Activated CD4-positive, alpha-beta T cell treated with anti-CD3 and anti-CD28 coated beads for 24 hours (primary cell): ENCODE measurements around the gene KRTAP19-6.
"Not testable (repeated sequence)": the region's sequence is repeated elsewhere in the genome, so short reads cannot be mapped to it uniquely, and the experiment has no call there.

Source experiments
- DNase-seq, 2 donors: peaks; one replicate each; pipeline ENCODE4 v3.0.0-alpha.2; 2020; ENCODE audit warnings: low read depth in 2 of 2

Gene KRTAP19-6, protein sequence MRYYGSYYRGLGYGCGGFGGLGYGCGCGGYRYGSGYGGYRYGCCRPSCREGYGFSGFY

DNA sequence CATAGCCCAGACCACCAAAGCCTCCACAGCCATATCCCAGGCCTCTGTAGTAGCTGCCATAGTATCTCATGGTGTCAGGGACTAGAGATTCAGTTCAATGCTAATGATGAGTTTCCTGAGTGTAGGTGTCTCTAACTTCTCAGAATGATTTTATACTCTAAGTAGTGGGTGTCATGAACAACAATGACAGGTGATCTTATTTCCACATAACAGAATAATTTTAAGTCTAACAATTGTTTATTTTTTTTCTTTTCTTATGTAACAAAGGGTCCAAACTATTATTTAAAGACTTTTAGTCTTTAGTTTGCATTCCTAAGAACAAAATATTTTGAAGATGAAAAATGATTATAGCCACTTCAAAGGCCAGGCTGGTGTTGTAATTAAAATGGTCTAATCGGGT, at the start of gene KRTAP19-6:
Gene KRTAP19-6 (minus strand): TSS at position 101 of the 400 bp plus-strand sequence. CDS start 31 bp downstream, at position 70.
- DNase-seq = no peak

DNA sequence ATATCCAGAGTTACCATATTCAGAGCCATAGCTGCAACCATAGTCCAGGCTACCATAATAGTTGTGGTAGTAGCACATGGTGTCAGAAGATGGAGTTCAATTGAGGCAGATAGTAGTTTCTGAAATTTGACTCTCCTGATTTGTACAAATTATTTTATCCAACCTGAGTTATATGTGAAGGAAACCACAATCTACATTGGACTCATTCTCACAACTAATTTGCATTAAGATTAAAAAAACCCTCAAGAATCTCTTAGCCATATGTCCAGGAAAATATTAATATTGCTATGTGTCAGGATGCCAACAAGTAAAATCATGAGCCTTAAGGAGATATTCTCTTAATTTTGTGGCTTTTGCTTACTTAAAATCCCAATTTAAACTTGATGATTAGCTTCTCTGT, 48.6 kb upstream of the KRTAP19-6 start, which contains the start of gene KRTAP22-2:
Gene KRTAP22-2 (minus strand): TSS at position 101 of the 400 bp plus-strand sequence.
- DNase-seq = no peak

DNA sequence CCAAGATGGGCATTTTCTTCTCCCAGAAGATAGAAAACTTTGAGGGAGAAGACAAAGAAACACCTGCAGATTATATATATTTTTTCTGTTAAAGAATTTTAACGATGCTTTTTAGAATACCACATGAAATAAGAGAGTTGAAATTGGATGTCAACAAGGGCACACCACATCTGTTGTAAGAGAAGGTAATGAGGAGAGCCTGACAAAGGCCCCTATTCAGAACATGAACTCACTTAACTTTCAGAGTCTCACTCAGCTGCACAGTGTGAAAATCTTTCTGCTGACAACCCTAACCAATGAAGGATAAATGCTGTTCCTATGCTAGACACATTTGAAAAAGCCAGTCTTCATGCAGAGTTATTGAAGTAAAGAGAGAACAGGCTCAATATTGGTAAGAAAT, 41.2 kb upstream of the KRTAP19-6 start:
- no peak for DNase-seq

DNA sequence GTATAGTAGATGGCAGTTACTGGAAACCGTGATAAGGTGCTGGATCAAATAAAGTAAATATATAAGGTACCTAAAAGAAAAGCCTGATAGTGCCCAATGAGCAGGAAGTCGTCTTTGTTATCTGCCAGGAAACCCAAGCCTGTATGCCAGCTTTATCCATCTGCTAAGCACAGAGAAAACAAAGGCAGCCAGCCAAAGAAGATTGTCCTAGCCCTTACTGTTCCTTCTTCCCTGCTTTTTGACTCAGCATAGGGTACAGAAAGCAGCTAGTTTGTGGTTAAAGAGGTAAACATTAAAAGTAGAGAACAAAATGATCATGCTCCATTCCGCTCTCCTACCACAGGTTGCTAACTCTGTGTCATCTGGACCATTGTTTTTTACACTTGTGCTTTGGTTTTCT, 38.5 kb upstream of the KRTAP19-6 start:
- DNase-seq = no peak

DNA sequence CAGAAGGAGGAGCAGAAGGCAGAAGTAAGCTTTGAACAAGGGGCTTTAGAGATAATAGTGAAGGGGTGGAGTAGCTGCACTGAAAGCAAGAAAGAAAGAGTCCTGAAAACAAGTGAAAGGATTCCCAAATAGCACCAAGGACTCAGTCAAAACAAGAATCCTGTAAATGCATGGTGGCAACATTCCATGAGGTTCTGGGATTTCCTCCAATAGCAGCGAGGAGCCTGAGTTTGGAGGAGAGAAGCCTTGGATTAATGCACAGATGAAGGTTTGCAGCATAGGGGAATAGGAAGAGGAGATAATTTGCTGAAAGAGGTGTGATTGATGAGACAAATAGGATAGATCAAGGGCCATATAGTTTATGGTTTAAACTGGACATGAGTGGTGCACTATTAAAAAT, 37.7 kb upstream of the KRTAP19-6 start:
- no peak for DNase-seq

DNA sequence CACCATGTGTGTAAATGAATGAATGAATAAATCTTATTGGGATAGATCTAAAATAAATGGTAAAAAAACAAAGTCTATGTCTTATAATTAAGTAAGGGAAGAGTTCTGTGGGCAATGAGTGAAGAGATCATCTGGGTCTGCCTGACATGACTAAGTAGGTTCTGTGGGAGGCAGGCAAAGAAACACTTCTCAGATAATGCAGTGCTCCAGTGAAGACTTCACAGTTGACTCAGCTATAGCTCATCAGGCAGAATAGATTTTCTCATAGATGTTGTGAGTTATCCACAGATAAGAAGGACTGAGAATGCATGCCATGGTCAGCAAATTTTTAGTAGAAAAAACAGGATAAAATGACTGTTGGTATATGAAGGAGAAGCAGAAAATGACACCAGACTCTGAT, 36.1 kb upstream of the KRTAP19-6 start:
- no peak for DNase-seq

DNA sequence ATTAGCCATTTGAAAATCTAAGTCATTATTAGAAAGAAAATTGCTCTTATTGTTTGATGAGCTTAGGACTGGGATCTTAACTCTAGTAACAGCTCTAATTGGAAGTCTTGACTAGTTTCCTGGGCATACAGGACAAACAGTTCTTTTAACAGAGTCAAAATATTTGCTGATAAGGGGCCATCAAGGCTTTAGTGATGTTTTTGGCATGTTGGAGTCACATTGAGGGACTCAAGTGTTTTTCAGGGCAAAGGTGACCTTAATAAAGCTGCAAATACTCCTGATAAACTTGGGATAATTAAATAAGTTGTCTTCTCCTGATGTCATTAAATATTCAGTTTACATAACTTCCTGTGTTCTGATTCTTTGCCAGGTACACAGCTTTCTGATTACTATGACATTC, 26.0 kb upstream of the KRTAP19-6 start:
- DNase-seq = no peak

DNA sequence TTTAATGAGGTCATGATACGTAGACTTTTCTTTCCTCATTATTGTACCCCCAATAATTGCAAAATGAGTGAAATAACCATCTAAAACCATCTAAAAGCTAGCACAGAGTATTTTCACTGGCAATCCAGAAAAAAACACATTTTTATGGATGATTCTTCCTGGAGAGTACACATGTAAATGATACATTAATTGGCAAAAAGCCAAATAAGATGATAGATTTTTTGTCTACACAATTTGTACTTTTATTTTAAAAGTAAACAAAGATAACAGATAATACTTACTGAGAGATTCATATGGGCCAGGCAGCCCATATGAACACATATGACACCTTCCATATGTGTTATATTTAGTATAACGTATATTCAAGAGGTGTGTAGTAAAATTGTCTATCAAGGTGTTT, 22.0 kb upstream of the KRTAP19-6 start:
- no peak for DNase-seq

DNA sequence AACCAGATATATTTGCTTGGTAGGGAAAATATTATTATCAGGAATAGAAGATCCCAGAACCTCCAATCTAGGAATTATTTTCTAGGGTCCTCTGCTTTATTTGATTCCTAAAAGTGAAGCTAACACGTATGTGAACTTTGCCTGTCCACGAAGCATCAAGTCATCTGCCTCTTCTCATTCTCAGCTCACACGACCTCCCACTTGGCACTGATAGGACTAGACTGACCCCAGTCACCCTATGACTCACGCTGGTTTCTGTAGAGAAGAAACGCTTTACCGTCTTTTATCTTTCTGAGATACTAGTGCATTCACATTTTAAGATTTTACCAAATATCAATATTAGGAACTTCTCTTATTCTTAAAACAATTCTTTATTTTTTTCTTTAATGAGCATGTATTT, 21.4 kb upstream of the KRTAP19-6 start:
- no peak for DNase-seq

DNA sequence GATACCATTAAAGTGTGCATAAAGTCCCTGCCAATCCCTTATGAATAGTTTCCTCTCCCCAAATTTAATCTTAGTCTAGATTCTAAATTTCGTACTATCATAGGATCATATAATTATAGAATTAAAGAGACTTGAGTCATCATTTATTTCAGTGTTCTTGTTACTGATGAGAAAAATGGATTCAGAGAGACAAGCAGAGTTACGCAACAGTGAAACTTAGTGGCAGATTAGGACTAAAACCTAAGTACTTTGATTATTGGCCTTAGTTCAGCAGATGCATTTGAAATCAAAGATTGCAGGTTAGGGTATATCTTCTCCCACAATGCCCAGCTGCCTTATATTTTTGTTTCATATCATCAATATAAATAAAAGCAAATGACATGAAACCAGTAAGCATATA, 20.3 kb upstream of the KRTAP19-6 start:
- no peak for DNase-seq

DNA sequence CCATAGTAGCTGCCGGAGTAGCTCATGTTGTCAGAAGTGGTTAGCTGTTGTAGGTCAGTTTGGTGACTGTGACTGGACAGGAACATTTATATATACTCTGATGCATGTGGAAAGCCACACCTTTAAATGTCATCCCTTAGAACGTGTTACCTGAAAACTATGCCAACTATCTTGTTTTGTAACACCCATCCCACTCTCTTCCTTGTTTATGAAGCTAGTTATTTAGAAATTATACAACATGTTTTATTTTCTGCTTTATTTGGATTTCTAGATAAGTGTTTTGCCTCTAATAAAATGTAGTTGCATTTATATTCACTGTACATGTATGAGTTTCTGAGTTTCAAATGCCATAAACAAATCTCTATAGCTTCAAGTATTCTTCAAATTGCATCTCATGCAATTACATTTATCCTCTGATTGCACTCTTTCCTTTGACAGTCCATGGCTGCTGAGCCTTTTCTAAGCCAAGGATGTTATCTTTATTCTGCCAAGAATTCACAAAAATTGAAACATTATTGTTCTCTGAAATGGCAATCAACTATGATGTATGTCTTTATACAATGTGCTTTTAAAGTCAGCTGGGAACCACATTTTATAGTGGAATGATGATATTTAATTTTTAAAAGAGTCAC, 19.7 kb upstream of the KRTAP19-6 start, which contains the start of gene KRTAP19-7:
Gene KRTAP19-7 (minus strand): TSS at position 51 of the 632 bp plus-strand sequence. CDS start 25 bp downstream, at position 26.
- no peak for DNase-seq

DNA sequence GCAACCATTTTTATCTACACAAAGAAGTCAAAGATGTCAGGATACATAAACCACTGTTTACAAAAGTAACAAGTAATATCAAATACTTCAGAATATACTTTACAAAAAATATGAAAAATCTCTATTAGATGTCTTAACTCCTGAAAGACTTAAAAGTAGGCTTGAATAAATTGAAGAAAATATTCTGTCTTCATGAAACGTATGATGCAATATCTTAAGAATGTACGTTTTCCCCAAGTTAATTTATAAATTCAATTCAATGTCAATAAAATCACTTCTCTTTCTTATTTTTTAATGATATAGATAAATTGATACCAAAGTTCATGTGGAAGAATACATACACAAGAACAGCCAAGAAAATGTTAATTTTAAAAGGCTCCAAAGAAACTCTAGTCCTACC, 13.4 kb upstream of the KRTAP19-6 start:
- no peak for DNase-seq

DNA sequence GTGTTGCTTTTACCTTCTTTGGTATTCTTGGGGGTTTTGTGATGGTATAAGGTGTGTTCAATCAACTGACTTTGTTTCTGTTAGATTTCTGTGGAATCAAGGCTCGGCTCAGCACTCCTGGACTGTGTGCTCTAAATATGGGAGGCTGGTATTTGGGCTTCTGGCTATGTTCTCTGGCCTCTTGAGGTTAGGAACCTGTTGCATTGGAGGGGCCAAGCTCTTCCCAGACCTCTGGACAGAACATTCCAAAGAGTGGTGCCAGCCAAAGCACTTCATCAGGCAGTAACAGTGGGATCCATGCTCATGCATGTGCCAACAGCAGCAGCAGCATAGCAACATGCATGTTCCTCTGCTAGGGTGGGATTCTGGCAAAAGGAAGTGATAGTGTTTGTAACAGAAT, 11.1 kb upstream of the KRTAP19-6 start:
- DNase-seq = no peak

DNA sequence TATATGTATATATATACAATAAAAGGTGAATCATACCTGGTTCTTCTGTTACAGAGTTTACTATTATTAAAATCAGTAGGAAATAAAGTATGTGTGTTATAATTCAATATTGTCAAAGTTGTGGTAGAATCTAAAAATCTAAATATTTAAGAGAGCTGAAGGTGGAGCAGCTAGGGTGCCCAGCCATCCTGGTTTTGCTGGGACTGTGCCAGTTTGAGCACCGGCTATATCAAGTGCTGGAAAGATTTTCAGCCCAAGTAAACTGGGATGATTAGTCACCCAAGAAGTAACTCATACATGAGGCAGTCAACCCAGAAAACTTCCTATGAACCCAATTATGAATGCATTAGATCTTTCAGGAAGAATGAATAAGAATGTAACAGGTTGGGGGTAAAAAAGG, 22.8 kb downstream of the KRTAP19-6 start:
- no peak for DNase-seq

DNA sequence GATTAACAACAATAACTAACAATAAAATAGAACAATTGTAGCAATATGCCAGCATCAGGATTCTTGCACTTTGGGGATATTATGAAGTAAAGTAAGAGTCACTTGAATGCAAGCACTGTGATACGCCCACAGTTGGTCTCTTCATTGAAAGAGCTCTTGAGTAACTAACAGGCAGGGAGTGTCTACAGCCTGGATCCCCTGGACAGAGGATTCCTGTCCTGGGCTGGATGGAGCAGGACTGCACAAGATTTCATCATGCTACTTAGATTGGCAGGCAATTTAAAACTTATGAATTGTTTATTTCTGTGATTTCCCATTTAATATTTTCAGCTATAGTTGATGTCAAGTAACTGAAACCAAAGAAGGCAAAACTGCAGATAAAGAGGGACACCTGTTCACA, 26.0 kb downstream of the KRTAP19-6 start:
- DNase-seq = no peak

DNA sequence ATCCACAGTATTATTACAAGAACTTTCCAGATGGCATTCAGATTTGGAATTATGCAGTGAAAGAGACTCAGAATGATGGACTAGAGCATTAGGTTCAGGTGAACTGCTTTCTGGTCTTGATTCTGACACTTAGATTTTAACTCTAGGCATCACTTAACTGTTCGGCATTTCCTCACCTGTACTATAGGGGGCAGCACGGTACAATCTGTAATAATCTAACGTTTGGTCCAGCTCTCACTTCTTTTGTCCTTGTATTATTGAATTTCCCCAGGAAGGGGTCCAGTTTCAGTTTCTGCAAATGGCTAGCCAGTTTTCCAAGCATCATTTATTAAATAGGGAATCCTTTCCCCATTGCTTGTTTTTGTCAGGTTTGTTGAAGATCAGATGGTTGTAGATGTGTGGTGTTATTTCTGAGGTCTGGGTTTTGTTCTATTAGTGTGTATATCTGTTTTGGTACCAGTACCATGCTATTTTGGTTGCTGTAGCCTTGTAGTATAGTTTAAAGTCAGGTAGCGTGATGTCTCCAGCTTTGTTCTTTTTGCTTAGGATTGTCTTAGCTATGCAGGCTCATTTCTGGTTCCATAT, 36.0 kb downstream of the KRTAP19-6 start:
- not testable (repeated sequence) for DNase-seq

DNA sequence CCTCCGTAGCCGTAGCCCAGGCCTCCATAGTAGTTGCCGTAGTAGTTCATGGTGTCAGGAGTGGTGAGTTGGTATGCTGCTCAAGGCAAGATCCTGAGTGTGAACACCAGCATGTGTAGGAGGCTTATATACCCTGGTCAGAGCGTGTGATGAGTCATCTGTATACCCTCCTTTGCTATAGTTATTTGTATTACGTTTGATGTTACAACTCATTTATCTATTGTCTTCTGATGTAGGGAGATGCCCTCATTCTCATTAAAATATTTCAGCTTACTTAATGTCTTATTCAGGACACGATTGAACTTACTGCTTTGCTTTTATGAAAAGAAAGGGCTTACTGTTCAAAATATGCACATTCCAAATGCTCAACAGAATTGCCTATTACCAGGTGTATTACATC, 39.6 kb downstream of the KRTAP19-6 start, which contains the start of gene KRTAP19-5:
Gene KRTAP19-5 (minus strand): TSS at position 101 of the 400 bp plus-strand sequence. CDS start 51 bp downstream, at position 50.
- DNase-seq = no peak

DNA sequence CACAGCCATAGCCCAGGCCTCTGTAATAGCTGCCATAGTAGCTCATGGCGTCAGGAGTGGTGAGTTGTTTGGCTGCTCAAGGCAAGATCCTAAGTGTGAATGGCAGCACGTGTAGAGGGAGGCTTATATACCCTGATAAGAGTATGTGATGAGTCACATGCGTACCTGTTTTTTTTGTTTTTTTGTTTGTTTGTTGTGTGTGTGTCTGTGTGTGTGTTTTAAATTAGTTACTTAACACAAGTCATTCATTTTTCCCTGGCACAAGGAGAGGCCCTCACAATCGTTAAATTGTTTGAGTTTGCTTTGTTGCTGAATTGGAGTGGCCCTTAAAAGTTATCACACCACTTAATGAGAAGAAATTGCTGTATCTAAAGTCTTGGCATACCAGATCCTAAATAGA, 44.6 kb downstream of the KRTAP19-6 start, which contains the start of gene KRTAP19-4:
Gene KRTAP19-4 (minus strand): TSS at position 101 of the 400 bp plus-strand sequence. CDS start 55 bp downstream, at position 46.
- DNase-seq = no peak

DNA sequence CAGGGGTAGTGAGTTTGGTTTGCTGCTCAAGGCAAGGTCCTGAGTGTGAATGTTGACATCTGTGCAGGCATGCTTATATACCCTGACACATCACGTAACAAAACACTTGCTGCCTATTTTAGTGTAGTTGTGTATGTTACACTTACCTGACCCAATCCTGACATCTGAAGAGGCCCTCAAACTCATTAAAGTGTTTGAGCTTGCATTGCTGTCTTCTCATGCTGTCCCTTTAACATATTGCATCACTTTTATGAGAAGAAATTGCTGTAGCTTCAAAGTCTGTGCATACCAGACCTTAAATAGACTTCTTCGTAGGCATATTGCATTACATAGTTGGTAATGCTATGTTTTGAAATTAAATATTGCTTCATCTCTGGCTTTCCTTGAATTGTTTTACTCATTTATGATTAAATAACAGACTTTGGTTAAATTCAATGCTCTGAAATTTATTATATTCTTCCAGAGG, 49.7 kb downstream of the KRTAP19-6 start, which contains the start of gene KRTAP19-3:
Gene KRTAP19-3 (minus strand): TSS at position 51 of the 466 bp plus-strand sequence. CDS start 56 bp downstream, outside the sequence.
- DNase-seq = no peak
